Prostate gland (tissue), 2 donors: ENCODE results near the gene STAT1. TPM values are rescaled to one million over a fixed set of nuclear protein-coding genes. Genes with fewer than 3 reads are reported as not detected.

ENCODE experiments used
- DNase-seq: peaks from one replicate; pipeline ENCODE4 v3.0.0-alpha.2; 2019; ENCODE audit warnings: low spot score
- H3K27ac ChIP-seq, 2 donors: fragments of 200-600 bp; sonication (generic); 2 replicates each; pipeline ENCODE4 v1.5.1; 2017 to 2019
- H3K27me3 ChIP-seq: fragments of 200-600 bp; sonication (generic); replicated peaks from 2 replicates; pipeline ENCODE4 v1.5.1; 2019; ENCODE audit not compliant: insufficient read depth
- H3K36me3 ChIP-seq, 2 donors: fragments of 200-600 bp; sonication (generic); 1 replicate in 1 of 2; 2 replicates in 1 of 2; pipeline versions ENCODE4 v1.5.1 to v1.8.1; 2017 to 2019
- H3K4me1 ChIP-seq: fragments of 200-600 bp; sonication (generic); replicated peaks from 2 replicates; pipeline ENCODE4 v1.5.1; 2019
- H3K4me3 ChIP-seq, 2 donors: fragments of 200-600 bp; sonication (generic); 2 replicates each; pipeline ENCODE4 v1.5.1; 2017 to 2019
- H3K9me3 ChIP-seq: fragments of 200-600 bp; sonication (generic); 2 replicates; pipeline ENCODE4 v1.5.1; 2017
- CTCF ChIP-seq, 4 experiments: fragments of 200-600 bp in 2 of 4; fragments of 450-650 bp in 2 of 4; sonication (generic) in 2 of 4; IDR thresholded peaks; 1 replicate in 3 of 4; 2 replicates in 1 of 4; pipeline ENCODE4 v1.5.1; 2016 to 2019; ENCODE audit warnings: antibody characterized with exemption in 4 of 4, mild to moderate bottlenecking in 2 of 4, moderate library complexity in 2 of 4
- POLR2A ChIP-seq: fragments of 450-650 bp; IDR thresholded peaks from one replicate; pipeline ENCODE4 v1.6.1; 2016; ENCODE audit warnings: antibody characterized with exemption, mild to moderate bottlenecking
- POLR2AphosphoS5 ChIP-seq: sonication (generic); formaldehyde crosslinking; IDR thresholded peaks from one replicate; pipeline ENCODE4 v1.6.1; 2017; ENCODE audit warnings: antibody characterized with exemption
- WGBS: methylation state at CpG from one replicate; pipeline ENCODE4 v1.1.5; 2018; 5-methylcytosine and 5-hydroxymethylcytosine counted together
- intact Hi-C: fragments of 100-400 bp; cut with DNase I; formaldehyde crosslinking; loops from one replicate; pipeline ENCODE4 v1.14.2; 2022
- total RNA-seq, 2 donors: library from RNA; depleted of rRNA; stranded (reverse); fragments of >200 nt; gene quantifications; one replicate each; pipeline ENCODE4 v1.1.0, GENCODE V29; 2016

The STAT1 gene
- total RNA-seq, 2 donors from 2014 or later = 53.3 to 64.1 TPM

GRCh38 chr2:190929919-190930318 lies 84.1 kb downstream of the STAT1 start:
- H3K27ac ChIP-seq = no peak overlapping the region
- H3K27me3 ChIP-seq = no peaks in the 10 kb centered on the region
- no peaks in the 10 kb centered on the region for H3K36me3 ChIP-seq
- no peak for TF ChIP-seq POLR2AphosphoS5
- TF ChIP-seq POLR2A = no peak
- TF ChIP-seq CTCF (IDR thresholded peaks at IDR 0.05) = no peak
- H3K4me3 ChIP-seq = no peak overlapping the region
- intact Hi-C loops = no loop called here
- no peak for DNase-seq
- 95% methylated on average over 7 of the region's 7 CpGs for WGBS
- H3K4me1 ChIP-seq = no peaks in the 10 kb centered on the region
- H3K9me3 ChIP-seq = no peaks in the 10 kb centered on the region

- WGBS = 62% methylated on average over 2 of the region's 2 CpGs
Measured at GRCh38 chr2:190927301-190927700, 86.7 kb downstream of the STAT1 start.

GRCh38 chr2:190922376-190922775 lies 91.6 kb downstream of the STAT1 start:
- Histone ChIP-seq H3K27ac (no peak overlapping the region), H3K27me3 (no peaks in the 10 kb centered on the region), H3K36me3 (no peaks in the 10 kb centered on the region), H3K4me1 (no peaks in the 10 kb centered on the region), H3K9me3 (no peaks in the 10 kb centered on the region), H3K4me3 (no peak overlapping the region)
- TF ChIP-seq POLR2AphosphoS5 = no peak
- TF ChIP-seq CTCF (IDR thresholded peaks at IDR 0.05) = no peak
- TF ChIP-seq POLR2A = no peak
- intact Hi-C loops = no loop called here
- DNase-seq = no peak
- WGBS = 91% methylated on average over 1 of the region's 1 CpG

More at GRCh38 chr2:190927301-190927700, 86.7 kb downstream of the STAT1 start:
- intact Hi-C loops = no loop called here
- no peak overlapping the region for H3K4me3 ChIP-seq
- no peak for TF ChIP-seq POLR2AphosphoS5
- no peak for TF ChIP-seq POLR2A
- TF ChIP-seq CTCF (IDR thresholded peaks at IDR 0.05) = no peak
- no peak overlapping the region for H3K27ac ChIP-seq
- H3K27me3 ChIP-seq = no peaks in the 10 kb centered on the region
- H3K36me3 ChIP-seq = no peaks in the 10 kb centered on the region
- no peaks in the 10 kb centered on the region for H3K9me3 ChIP-seq
- DNase-seq = no peak
- H3K4me1 ChIP-seq = no peaks in the 10 kb centered on the region

GRCh38 chr2:190920085-190920484 lies 93.9 kb downstream of the STAT1 start:
- TF ChIP-seq POLR2A = no peak
- TF ChIP-seq POLR2AphosphoS5 = no peak
- TF ChIP-seq CTCF (IDR thresholded peaks at IDR 0.05) = no peak
- WGBS = 82% methylated on average over 3 of the region's 3 CpGs
- H3K4me1 ChIP-seq = no peaks in the 10 kb centered on the region
- intact Hi-C loops = no loop called here
- H3K36me3 ChIP-seq = no peaks in the 10 kb centered on the region
- H3K27me3 ChIP-seq = no peaks in the 10 kb centered on the region
- H3K27ac ChIP-seq = no peak overlapping the region
- no peaks in the 10 kb centered on the region for H3K9me3 ChIP-seq
- DNase-seq = no peak
- no peak overlapping the region for H3K4me3 ChIP-seq

Other genes starting within 250 kb of the STAT1 start
- 10 to 100 TPM; 30.6 to 74.9 TPM for gene GLS, start 133.3 kb downstream of the STAT1 start, total RNA-seq
- gene STAT4, start 136.8 kb upstream of the STAT1 start, total RNA-seq = 1 to 10 TPM in 1 of 2 donors, under 1 TPM in 1; 0.41 to 8.8 TPM
- gene MYO1B, start 231.2 kb upstream of the STAT1 start, total RNA-seq = 10 to 100 TPM; 22.4 to 38.3 TPM